GM21528 (cell line): ENCODE measurements around the gene HOOK1.
"Not testable (repeated sequence)": the region's sequence is repeated elsewhere in the genome, so short reads cannot be mapped to it uniquely, and the experiment has no call there.

ENCODE experiments used
- ATAC-seq: cut with Tn5 transposase; IDR thresholded peaks from one replicate; pipeline ENCODE4 v1.9.1; 2021; ENCODE audit warnings: mild to moderate bottlenecking, moderate library complexity; ENCODE audit not compliant: unreplicated experiment, low FRiP score

The HOOK1 gene

GRCh38 chr1:59819566-59820438, 5.1 kb downstream of the HOOK1 start:
- peak; percentile 46 for ATAC-seq

GRCh38 chr1:59827055-59827643, 12.4 kb downstream of the HOOK1 start:
- no peak for ATAC-seq

- ATAC-seq = no peak
Measured at GRCh38 chr1:59828160-59828559, 13.4 kb downstream of the HOOK1 start.

GRCh38 chr1:59831529-59831928, 16.8 kb downstream of the HOOK1 start:
- no peak for ATAC-seq

- no peak for ATAC-seq
Measured at GRCh38 chr1:59833022-59833421, 18.3 kb downstream of the HOOK1 start.

GRCh38 chr1:59833991-59834390, 19.2 kb downstream of the HOOK1 start:
- ATAC-seq = no peak

- not testable (repeated sequence) for ATAC-seq
Measured at GRCh38 chr1:59837857-59838256, 23.1 kb downstream of the HOOK1 start.

GRCh38 chr1:59845091-59845490, 30.3 kb downstream of the HOOK1 start:
- ATAC-seq = no peak

- no peak for ATAC-seq
Measured at GRCh38 chr1:59846209-59846894, 31.6 kb downstream of the HOOK1 start.

GRCh38 chr1:59846895-59847282, 32.1 kb downstream of the HOOK1 start:
- ATAC-seq = no peak

GRCh38 chr1:59852117-59852516, 37.4 kb downstream of the HOOK1 start:
- no peak for ATAC-seq

- not testable (repeated sequence) for ATAC-seq
Measured at GRCh38 chr1:59855297-59855696, 40.5 kb downstream of the HOOK1 start.

- no peak for ATAC-seq
Measured at GRCh38 chr1:59856725-59857338, 42.1 kb downstream of the HOOK1 start.

- no peak for ATAC-seq
Measured at GRCh38 chr1:59857679-59858354, 43.1 kb downstream of the HOOK1 start.

- ATAC-seq = no peak
Measured at GRCh38 chr1:59866462-59866861, 51.7 kb downstream of the HOOK1 start.

GRCh38 chr1:59871746-59872145, 57.0 kb downstream of the HOOK1 start:
- no peak for ATAC-seq

- ATAC-seq = no peak
Measured at GRCh38 chr1:59877108-59877682, 62.4 kb downstream of the HOOK1 start.

GRCh38 chr1:59878370-59878769, 63.6 kb downstream of the HOOK1 start:
- no peak for ATAC-seq

- no peak for ATAC-seq
Measured at GRCh38 chr1:59879574-59879973, 64.8 kb downstream of the HOOK1 start.

- ATAC-seq = no peak
Measured at GRCh38 chr1:59879996-59880505, 65.3 kb downstream of the HOOK1 start.
